Measurements from ENCODE around the gene HMCN2.

DNA sequence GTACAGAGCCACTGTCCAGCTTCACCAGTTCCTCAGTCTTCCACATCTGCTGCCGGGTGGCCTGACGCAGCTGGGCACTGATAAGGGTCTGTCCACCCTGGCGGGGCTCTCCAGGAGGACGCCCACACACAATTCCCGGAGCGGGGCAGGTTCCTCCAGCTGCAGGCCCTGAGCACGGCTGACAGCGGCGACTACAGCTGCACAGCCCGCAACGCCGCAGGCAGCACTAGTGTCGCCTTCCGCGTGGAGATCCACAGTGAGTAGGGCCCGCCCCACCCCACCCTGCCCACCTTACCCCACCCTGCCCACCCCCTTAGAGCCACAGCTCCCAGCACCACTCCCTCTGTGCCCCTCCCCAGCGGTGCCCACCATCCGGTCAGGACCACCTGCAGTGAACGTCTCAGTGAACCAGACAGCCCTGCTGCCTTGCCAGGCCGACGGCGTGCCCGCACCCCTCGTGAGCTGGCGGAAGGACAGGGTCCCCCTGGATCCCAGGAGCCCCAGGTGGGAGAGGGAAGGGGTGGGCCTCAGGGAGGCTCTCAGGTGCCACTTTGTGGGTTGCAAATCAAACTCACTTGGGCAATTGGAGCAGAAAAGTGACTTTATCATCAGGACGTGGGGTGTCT is 130.4 kb downstream of the HMCN2 start:
- TF ChIP-seq, protein P1, sequence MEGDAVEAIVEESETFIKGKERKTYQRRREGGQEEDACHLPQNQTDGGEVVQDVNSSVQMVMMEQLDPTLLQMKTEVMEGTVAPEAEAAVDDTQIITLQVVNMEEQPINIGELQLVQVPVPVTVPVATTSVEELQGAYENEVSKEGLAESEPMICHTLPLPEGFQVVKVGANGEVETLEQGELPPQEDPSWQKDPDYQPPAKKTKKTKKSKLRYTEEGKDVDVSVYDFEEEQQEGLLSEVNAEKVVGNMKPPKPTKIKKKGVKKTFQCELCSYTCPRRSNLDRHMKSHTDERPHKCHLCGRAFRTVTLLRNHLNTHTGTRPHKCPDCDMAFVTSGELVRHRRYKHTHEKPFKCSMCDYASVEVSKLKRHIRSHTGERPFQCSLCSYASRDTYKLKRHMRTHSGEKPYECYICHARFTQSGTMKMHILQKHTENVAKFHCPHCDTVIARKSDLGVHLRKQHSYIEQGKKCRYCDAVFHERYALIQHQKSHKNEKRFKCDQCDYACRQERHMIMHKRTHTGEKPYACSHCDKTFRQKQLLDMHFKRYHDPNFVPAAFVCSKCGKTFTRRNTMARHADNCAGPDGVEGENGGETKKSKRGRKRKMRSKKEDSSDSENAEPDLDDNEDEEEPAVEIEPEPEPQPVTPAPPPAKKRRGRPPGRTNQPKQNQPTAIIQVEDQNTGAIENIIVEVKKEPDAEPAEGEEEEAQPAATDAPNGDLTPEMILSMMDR (IDR thresholded peaks at IDR 0.05; ENCODE audit: poor library complexity): no peak
- TF ChIP-seq EZH2 (IDR thresholded peaks at IDR 0.05; ENCODE audit: borderline replicate concordance) (no peak), EZH2phosphoT487 (IDR thresholded peaks at IDR 0.05; ENCODE audit: low read depth, severe bottlenecking, unreplicated experiment) (no peak)

Measured in hepatocyte (in vitro differentiated cells).